ENCODE measurements around the gene CCDC39.
A peak's percentile ranks its signal among the peaks of the same experiment; 100 is the strongest.
"Not testable (repeated sequence)": the region's sequence is repeated elsewhere in the genome, so short reads cannot be mapped to it uniquely, and the experiment has no call there.

CCDC39 gene

GRCh38 chr3:180618563-180618962 is 60.7 kb downstream of the CCDC39 start:
- not testable (repeated sequence) for DNase-seq

- DNase-seq, result no peak
Measured at GRCh38 chr3:180617049-180617448, 62.2 kb downstream of the CCDC39 start.

GRCh38 chr3:180615954-180616353 is 63.3 kb downstream of the CCDC39 start:
- DNase-seq, result peak; percentile 23

GRCh38 chr3:180612364-180612763 is 66.9 kb downstream of the CCDC39 start:
- DNase-seq, result no peak

- no peak for DNase-seq
Measured at GRCh38 chr3:180611006-180611405, 68.3 kb downstream of the CCDC39 start.

GRCh38 chr3:180601688-180602666 is 77.3 kb downstream of the CCDC39 start, which contains the start of gene TTC14:
Gene TTC14 (plus strand): TSS chr3:180602163. CDS start chr3:180602262, 99 bp downstream.
- DNase-seq, result peak; percentile 95

- DNase-seq, result no peak
Measured at GRCh38 chr3:180600473-180600872, 78.8 kb downstream of the CCDC39 start.

- no peak for DNase-seq
Measured at GRCh38 chr3:180595559-180595935, 83.7 kb downstream of the CCDC39 start.

GRCh38 chr3:180594631-180595558 is 84.4 kb downstream of the CCDC39 start:
- peak; percentile 48 for DNase-seq

GRCh38 chr3:180593631-180594030 is 85.7 kb downstream of the CCDC39 start:
- DNase-seq, result not testable (repeated sequence)

- no peak for DNase-seq
Measured at GRCh38 chr3:180590396-180590795, 88.9 kb downstream of the CCDC39 start.

- no peak for DNase-seq
Measured at GRCh38 chr3:180580934-180581333, 98.4 kb downstream of the CCDC39 start.

GRCh38 chr3:180575571-180575970 is 103.7 kb downstream of the CCDC39 start:
- no peak for DNase-seq

GRCh38 chr3:180571831-180572598 is 107.3 kb downstream of the CCDC39 start:
- no peak for DNase-seq

GRCh38 chr3:180570238-180570637 is 109.1 kb downstream of the CCDC39 start:
- no peak for DNase-seq

GRCh38 chr3:180564676-180565075 is 114.6 kb downstream of the CCDC39 start:
- DNase-seq, result no peak
